Activated naive CD8-positive, alpha-beta T cell treated with anti-CD3 and anti-CD28 coated beads, Interleukin-2, amount 50 U/mL, for 16 hours (primary cell): Measurements from ENCODE around the gene CMIP.
"Not testable (repeated sequence)": the region's sequence is repeated elsewhere in the genome, so short reads cannot be mapped to it uniquely, and the experiment has no call there.

ENCODE experiments used
- DNase-seq: peaks from one replicate; pipeline ENCODE4 v3.0.0-alpha.2; 2020; ENCODE audit warnings: low read depth, low spot score

CMIP gene

DNA sequence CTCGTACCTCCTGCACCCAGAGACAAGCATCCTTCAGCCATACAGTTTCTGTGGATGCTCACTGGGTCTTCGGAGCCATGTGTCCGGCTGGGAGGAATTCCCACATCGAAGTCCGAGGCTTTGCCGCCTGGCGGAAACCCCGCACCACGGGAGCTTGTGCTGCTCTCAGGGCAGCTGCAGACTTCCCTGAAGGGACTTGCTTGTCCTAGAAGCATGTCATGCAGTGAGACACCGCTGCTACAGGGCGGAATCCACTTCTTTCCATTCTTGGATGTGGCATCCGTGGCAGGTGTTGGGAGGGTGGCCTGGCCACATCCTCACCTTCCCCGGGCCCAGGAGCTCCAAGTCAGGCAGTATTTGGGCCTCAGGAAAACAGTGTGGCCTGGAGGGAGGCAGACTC lies 122.5 kb downstream of the CMIP start:
- no peak for DNase-seq

DNA sequence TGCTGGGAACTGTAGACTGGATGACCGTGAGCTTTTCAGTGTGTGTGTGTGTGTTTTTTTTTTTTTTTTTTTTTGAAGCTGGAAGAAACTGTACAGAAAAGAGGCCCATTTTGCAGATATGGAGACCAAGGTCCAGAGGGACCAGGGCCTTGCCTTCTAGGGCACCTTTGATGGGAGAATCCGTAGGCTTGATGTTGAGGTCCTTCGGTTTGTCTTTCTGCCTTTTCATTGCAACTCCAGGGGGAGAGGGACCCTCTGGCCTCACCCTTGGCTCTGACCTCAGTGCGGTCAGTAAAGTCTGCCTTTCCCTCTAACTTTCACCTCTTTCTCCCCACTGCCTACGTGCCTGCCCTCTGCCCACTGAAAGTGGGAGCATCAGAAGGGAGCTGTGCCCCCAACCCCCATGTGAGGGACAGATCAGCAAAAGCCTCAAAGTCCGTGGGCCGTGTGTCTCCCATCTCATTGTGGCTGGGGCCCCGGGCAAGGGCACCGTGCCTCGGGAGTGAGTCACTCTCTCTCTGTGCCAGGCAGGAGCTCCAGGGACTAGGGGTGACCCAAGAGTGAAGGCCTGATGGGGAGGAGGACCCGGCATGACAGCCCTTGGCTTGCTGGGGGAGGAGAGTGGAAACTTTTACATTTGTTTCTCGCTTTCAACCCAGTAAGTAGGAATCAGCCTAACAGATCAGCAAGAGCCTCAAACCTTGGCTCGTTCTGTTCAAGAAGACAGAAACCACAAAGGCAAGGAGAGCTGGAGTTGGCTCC lies 123.6 kb downstream of the CMIP start:
- no peak for DNase-seq

DNA sequence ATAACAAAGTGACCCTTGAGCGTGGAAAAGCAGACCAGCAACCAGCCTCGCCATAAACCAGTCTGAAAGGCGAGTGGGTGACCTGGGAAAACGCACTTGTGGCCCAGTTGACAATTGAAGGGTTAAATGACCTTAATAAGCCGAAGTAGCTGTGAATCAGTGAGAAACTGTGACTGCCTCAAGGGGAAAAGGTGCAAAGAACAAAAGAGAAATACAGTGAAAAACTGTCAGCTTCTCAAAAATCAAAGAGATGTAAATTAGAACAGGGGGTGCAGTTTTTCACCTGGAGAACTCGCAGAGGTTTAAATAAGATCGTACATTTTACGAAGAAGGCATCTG lies 124.1 kb downstream of the CMIP start:
- no peak for DNase-seq

DNA sequence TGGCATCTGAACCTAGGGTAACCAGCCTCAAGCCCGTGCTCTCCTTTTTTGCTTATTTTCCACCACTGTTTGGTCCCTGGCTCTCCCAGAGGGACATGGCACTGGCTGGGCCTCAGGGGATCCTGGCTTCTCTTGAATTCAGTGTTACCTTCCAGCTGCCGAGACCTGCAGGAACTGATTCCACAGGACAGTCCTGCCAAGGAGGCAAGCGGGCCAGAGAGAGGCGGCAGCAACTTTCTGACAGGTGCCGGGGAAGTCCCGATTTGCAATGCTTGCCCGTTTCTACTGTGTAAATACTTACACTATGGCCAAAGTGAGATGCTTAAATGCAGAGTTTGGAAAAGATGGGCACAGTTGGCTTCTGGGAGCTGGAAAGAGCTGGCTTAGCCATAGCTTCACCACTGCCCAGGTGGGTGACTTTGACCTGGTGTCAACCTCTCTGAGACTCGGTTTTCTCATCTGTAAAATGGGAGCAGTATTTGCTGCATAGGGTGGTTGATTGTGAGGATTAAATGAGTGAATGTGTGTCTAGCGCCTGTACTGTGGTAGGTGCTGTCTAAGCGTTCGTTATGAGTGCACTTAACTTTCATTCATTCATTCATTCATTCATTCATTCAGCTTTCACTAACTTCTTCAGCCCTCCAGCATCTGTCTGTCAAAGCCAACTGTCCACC lies 124.9 kb downstream of the CMIP start:
- no peak for DNase-seq

DNA sequence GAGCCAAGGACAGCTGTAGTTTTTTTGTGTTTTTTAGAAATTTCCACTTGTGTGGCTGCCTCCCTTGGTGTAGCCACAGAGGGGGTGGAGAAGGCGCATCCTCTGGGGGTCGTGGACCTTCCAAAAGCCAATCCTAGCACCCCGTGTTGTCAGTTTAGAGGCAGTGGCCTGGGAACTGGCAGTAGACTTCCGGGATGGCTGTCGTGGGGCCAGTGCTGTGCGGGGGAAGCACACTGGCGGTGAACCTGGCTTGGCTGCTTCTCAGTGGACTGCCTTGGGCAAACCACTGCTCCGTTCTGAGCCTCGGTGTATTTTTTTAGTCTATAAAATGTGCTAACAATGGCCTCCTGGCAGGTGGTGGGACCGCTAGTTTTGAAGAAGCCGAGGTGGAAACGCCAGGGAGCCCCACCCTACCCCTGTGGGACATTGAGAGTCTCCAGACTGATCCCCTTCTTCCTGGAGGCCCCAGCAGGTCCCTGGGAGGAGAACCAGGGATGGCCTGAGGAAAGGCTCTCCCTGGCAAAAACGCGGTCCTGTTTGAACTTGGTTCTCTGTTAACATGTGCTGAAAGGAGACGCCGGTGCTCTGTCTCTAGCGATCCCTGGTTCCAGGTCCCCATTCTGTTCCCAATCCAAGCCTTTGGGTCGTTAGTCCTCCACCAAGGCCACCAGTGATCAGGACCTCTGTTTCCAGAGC lies 125.7 kb downstream of the CMIP start:
- no peak for DNase-seq

DNA sequence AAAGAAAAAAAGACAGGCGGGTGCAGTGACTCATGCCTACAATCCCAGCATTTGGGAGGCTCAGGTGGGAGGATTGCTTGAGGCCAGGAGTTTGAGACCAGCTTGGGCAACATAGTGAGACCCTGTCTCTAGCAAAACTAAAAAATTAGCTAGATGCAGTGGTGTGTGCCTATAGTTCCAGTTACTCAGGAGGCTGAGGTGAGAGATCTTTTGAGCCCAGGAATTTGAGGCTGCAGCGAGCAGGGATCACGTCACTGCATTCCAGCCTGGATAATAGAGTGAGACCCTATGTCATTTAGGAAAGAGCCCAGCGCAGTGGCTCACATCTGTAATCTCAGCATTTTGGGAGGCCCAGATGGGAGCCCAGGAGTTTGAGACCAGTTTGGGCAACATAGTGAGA lies 126.6 kb downstream of the CMIP start:
- DNase-seq, result no peak

DNA sequence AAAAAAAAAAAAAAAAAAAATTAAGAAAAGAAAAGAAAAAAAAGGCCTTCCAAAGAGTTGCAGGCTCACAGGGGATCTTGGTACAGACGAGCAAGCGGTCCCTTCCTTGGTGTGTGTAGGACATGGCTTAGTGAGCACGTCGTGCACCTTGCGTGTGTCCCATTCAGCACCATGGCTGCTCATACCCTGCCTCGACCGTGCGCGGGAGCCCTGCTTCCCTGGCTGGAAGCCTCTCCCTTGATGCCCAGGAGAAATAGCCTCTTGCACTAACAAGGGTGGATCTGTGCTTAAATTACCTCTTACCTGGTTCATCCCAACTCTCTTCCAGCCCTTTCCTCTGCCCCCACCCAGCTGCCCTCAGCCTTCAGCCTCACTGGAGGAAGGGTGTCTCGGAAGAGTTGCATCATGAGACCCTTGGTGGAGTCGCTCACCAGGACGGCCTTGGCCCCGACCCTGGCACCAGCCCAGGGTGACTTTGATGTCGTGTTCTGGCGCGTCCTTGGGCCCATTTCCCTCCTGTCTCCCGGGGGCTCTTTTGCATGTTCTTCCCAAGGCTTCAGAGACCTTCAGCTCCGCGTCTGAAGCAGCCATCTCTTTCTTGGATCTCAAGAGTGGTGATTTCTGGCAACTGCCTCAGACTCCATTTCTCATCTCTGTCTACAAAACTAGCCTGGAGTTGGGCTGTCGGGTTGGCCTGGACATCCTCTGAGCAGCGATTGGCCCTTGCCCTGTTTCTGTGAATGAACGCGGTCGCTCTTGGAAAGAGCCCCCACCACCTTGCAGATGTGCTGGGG lies 127.2 kb downstream of the CMIP start:
- DNase-seq, result no peak

DNA sequence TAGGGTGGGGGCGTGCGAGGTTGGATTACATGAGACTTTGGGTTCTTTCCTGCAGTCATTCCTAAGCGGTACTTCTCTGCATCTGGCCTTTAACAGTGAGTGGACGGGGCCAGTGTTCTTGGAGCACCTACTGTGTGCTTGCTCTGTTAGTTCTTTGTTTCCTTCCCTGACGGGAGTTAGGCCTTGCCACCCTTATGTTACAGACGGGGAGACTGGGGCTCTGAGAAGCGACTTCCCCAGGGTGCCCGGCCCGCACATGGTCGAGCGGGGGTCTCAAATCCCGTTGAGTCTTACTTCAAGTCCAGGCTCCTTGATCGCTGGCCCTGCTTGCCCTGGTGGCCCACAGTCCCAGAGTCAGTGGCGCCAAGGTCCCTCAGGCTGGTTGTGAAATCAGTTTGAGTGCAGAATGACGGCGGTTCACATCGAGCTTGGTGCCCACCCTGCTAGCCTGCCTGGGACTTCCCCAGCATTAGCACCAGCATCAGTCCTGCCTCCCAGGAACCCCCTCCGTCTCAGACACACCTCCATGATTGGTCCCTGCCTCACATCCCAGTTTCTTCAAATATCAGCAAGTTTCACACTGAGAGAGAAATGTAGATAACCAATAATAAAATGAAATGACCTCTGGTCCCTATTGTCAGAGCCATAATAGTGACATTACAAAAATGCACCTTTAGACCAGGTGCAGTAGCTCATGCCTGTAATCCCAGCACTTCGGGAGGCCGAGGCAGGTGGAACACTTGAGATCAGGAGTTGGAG lies 128.0 kb downstream of the CMIP start:
- no peak for DNase-seq

DNA sequence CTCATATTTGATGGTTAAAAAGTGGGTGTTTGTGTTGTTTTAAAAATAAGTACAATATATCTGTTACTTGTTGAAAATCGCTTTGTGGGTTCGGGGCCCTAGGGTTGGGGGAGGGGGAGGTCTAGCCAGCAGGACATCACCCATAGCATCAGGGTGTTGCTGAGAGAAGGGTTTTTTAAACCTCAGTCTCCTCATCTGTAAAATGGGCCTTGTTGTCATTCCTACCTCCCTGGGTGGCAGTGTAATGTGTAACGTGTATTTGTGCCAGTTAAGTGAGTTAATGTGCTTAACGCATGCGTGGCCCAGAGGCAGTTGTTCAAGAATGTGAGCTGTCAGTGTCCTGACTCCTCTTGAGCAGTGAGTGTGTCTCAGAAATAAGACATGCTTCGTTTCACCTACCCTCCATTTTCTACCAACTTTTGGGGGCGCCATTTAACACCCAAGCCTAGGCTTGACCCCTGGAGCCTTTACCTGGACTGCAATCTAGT lies 129.0 kb downstream of the CMIP start:
- DNase-seq, result no peak

DNA sequence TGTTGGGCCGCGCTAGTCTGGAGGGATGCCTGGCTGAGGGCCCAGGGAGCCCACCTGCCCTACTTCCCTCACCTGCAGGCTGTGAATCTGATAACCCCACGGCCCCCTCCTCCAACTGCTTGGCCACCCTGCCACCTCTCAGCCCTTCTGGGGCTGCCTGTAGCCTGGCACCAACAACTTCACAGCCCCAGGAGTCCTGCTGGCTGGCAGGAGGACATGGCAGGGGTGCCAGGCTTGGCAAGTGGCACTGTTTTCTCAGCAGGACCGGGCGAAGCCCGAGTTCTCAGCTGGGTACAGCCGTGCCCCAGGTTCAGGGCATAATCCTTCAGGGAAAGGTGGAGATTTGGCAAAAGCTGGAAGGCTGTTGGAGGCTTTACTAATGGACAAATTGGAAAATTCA lies 129.6 kb downstream of the CMIP start:
- DNase-seq, result no peak

DNA sequence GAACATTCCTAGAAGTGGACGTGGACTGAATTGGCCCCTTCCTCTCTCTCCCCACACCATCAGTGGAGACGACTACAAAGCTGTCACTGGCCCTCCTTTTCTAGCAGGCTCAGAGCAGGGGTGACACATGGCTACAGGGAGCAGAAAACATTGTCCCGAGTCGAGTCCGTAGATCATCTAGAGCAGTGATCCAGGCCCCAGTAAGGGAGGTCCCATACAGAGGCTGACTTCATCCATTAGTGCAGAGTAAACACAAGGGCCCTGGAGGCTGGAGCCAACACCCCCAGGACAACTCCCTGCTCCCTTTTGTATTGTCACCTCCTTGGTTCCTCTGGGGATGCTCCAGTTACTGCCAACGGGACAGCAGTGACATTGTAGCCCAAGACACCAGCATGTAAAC lies 130.7 kb downstream of the CMIP start:
- DNase-seq, result no peak

DNA sequence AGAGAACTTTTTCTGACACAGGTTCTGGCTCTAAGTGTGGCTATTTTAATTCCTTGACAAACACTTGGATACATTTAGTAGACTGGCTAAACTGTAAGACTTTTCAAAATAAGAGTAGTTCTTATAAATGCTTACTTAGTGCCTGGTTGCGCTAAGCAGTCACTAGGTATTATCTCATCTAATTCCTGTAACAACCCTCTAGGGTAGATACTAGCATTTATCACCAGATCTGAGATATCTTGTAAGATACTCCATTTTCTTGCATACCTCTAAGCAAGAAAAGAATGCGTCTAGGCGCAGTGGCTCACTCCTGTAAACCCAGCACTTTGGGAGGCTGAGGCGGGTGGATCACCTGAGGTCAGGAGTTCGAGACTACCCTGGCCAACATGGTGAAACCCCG lies 131.2 kb downstream of the CMIP start:
- DNase-seq, result no peak

DNA sequence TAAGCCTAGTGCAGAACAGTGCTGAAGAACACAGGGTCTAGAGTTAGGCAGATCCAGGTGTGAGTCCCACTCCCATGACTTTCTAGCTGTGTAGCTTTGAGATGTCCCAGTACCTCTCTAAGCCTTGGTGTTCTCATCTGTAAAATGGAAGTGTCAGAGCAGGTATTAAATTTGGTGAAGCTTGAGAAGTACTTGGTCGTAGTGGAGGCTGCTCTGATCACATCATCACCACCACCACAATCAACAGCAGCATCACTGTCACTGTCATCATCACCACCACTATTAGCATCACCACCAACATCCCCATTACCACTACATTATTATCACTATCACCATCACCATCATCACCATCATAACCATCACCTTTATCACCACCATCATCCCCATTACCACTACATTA lies 132.1 kb downstream of the CMIP start:
- DNase-seq, result no peak

DNA sequence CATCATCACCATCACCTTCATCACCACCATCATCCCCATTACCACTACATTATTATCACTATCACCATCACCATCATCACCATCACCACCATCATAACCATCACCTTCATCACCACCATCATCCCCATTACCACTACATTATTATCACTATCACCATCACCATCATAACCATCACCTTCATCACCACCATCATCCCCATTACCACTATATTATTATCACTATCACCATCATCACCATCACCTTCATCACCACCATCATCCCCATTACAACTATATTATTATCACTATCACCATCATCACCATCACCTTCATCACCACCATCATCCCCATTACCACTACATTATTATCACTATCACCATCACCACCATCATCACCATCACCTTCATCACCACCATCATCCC lies 132.7 kb downstream of the CMIP start:
- not testable (repeated sequence) for DNase-seq

DNA sequence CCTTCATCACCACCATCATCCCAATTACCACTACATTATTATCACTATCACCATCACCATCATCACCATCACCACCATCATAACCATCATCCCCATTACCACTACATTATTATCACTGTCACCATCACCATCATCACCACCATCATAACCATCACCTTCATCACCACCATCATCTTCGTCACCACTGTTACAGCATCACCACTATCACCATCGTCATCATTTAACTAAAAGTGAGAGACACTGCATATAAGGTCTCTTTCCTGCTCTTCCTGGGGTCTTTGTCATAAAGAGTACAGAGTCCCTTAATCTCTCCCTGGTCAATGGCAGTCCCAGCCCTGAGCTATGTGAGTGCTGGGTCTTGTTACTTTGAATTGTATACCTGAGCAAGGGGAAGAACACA lies 133.5 kb downstream of the CMIP start:
- no peak for DNase-seq

DNA sequence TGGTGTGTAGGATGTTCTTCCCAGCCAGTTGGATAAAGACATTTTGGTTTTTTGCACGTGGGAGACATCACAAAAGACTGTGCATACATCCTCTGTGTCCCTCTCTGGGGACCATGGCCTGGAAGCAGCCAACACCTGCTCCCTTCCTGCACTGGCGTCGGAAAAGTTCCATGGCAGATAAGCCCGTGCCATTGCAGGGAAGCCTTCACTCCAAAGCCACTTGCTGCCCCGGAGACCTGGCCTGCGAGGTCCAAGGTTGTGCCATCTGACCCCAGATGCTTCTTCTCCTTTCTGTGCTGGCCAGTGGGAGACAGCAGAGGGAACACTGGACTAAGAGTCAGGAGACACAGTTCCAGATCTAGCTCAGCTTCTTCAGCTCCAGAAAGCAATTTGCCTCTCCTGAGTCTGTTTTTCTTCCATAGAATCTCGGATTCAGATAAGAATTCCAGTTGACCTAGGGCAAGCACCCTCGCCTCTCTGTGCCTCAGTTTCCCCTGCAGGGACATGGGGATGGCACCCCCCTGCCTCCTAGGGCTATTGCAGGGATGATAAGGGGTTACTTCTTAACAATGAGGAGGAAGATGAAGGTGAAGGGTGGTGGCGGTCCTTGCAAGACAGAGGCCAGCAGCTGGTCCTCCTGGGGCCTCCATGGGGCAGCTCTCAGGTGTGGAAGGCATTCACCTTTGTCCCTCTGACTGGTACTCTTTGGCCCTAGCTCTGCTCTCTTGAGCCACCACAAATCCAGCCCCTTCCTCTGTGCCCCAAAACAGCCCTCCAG lies 134.2 kb downstream of the CMIP start:
- DNase-seq, result no peak

DNA sequence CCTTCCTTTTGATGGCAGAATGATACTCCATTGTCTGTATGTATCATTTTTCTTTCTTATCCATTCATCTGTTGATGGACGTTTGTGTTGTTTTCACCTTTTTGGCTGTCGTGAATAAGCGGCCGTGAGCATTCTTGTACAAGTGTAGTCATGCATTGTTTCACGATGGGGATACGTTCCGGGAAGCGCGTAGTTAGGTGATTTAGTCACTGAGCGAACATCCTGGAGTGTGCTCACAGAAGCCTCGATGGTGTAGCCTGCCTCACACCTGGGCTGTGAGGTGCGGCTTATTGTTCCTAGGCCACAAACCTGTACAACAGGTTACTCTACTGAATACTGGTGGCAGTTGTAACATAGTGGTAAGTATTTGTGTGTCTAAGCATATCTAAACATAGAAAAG lies 136.5 kb downstream of the CMIP start:
- DNase-seq, result no peak

DNA sequence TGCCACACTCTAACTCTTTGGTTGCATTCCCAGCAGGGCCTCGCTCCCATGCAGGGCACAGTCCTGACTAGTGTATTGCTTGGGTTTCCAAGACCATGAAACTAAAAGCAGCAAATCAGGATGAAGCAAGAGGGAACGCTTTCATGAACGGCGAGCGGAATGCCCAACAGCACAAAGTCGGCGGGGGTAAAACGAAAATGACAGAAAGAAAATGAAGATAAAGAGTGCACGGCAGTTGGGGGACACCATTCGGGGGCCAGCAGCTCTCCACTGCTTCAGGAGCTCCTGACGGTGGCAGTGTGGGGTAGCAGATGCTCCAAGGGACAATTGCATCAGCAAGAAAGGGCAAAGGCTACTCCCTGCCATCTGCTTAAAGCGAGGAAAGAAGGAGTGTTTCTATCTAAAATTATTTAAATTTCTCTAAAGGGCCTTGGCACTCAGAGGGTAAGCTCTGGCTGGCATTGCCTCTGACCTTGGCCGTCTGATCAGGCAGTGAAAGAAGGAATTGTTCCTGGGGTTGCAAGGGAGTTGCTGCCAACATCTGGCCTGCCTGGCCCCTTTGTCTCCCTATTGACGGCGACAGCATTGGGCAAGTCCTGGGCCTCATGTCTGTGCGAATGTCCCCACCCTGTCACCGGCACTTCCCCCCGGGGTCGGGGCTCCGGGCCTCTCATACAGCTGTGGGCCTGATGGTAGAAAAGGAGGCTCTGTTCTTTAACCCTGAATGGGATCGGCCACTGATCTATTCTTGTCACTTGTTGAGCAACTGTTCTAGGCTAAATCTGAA lies 138.2 kb downstream of the CMIP start:
- no peak for DNase-seq

DNA sequence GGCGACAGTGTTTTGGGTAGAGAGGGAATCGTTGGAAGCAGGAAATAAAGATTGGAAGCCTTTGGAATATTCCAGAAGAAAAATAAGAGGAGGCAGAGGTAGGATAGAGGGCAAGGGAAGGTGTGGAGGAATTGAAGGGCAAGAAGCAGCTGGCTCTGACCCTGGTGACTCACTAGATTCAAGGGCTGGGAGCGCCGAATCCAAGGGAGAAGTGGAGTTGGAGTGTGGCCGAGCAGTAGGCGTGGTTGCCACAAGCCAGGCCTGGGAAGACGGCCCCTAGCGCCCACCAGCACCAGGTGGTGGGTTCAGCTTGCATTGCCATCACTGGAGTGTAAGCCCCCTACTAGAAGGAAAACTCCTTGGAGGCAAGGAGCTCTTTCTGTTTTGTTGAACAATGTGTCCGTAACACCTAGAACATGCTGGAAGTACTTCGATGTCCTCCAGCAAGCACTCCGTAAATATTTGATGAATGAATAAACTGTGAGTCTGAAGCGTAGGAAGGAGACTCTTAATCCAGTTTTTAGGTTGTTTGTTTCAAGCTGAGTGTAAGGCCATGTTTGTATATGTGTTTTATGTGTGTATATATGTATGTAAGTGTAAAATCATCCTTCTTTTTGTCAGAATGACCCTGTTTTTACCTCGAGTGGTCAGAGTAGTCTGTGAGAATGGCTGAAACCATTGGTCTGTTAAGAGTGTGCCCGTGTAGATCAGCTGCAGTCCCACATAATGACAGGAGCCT lies 139.5 kb downstream of the CMIP start:
- DNase-seq, result no peak
